HL-60 (cell line): Measurements from ENCODE around the gene ALDH3A2.
"Not testable (repeated sequence)": the region's sequence is repeated elsewhere in the genome, so short reads cannot be mapped to it uniquely, and the experiment has no call there.

ENCODE experiments used
- DNase-seq, 2 experiments: peaks; one replicate each; pipeline ENCODE4 v3.0.0-alpha.2; 2010 to 2020; ENCODE audit warnings: low read depth in 1 of 2, low spot score in 1 of 2
- H3K27ac ChIP-seq: fragments of 250-450 bp; sonication (Bioruptor Pico); replicated peaks from 2 replicates; pipeline ENCODE4 v1.5.1; 2020; ENCODE audit warnings: mild to moderate bottlenecking, moderate library complexity
- H3K27me3 ChIP-seq: fragments of 250-450 bp; sonication (Bioruptor Pico); 2 replicates; pipeline ENCODE4 v1.5.1; 2021; ENCODE audit warnings: mild to moderate bottlenecking, moderate library complexity; ENCODE audit not compliant: insufficient read depth, poor library complexity, severe bottlenecking
- H3K4me3 ChIP-seq: replicated peaks from 2 replicates; pipeline ENCODE4 v1.5.1; 2011; ENCODE audit warnings: mild to moderate bottlenecking, control low read depth, low read length; ENCODE audit not compliant: insufficient read depth
- CTCF ChIP-seq: IDR thresholded peaks from one replicate; pipeline ENCODE4 v1.5.1; 2011; ENCODE audit warnings: low read length, control low read depth, inconsistent platforms; ENCODE audit not compliant: insufficient read depth
- GABPA ChIP-seq: IDR thresholded peaks from 2 replicates; pipeline ENCODE4 v1.6.1; 2012; ENCODE audit warnings: low read depth
- POLR2AphosphoS5 ChIP-seq: IDR thresholded peaks from 2 replicates; pipeline ENCODE4 v1.6.1; 2012; ENCODE audit warnings: low read depth
- REST ChIP-seq: IDR thresholded peaks from 2 replicates; pipeline ENCODE4 v1.6.1; 2012; ENCODE audit warnings: low read depth; ENCODE audit not compliant: insufficient replicate concordance
- SPI1 ChIP-seq: IDR thresholded peaks from 2 replicates; pipeline ENCODE4 v1.6.1; 2012; ENCODE audit warnings: low read depth, mild to moderate bottlenecking, borderline replicate concordance

Gene ALDH3A2

GRCh38 chr17:19663097-19663496 is 14.5 kb downstream of the ALDH3A2 start:
- no peaks in the 10 kb centered on the region for H3K27me3 ChIP-seq
- TF ChIP-seq SPI1 (no peak), REST (no peak), GABPA (no peak), POLR2AphosphoS5 (no peak)
- H3K27ac ChIP-seq = no peak overlapping the region
- no peak for DNase-seq
- no peak overlapping the region for H3K4me3 ChIP-seq

- no peak overlapping the region for H3K4me3 ChIP-seq
- TF ChIP-seq GABPA (no peak), REST (no peak), POLR2AphosphoS5 (no peak), CTCF (no peak), SPI1 (no peak)
- no peak overlapping the region for H3K27ac ChIP-seq
- no peak for DNase-seq
- H3K27me3 ChIP-seq = no peaks in the 10 kb centered on the region
Observed at GRCh38 chr17:19664136-19664820, 15.7 kb downstream of the ALDH3A2 start.

- no peak for DNase-seq
Observed at GRCh38 chr17:19664821-19665181, 16.2 kb downstream of the ALDH3A2 start.

GRCh38 chr17:19669680-19670079 is 21.1 kb downstream of the ALDH3A2 start:
- not testable (repeated sequence) for H3K27me3 ChIP-seq, H3K4me3 ChIP-seq, H3K27ac ChIP-seq, DNase-seq

More at GRCh38 chr17:19664821-19665181, 16.2 kb downstream of the ALDH3A2 start:
- Histone ChIP-seq H3K4me3 (no peak overlapping the region), H3K27me3 (no peaks in the 10 kb centered on the region), H3K27ac (no peak overlapping the region)
- TF ChIP-seq CTCF (no peak), SPI1 (no peak), GABPA (no peak), REST (no peak), POLR2AphosphoS5 (no peak)
